Tibial nerve (tissue), 4 donors: ENCODE measurements around the gene FAR1. TPM values are rescaled to one million over a fixed set of nuclear protein-coding genes. Genes with fewer than 3 reads are reported as not detected.

ENCODE experiments used
- DNase-seq, 2 donors: peaks; one replicate each; pipeline ENCODE4 v3.0.0-alpha.2; 2019; ENCODE audit warnings: low spot score in 2 of 2
- H3K27ac ChIP-seq, 4 donors: fragments of 200-600 bp; sonication (generic) in 3 of 4; one replicate each; pipeline ENCODE4 v1.5.1; 2017 to 2019; ENCODE audit warnings: mild to moderate bottlenecking in 1 of 4
- H3K27me3 ChIP-seq, 2 donors: fragments of 200-600 bp; sonication (generic) in 1 of 2; one replicate each; pipeline versions ENCODE4 v1.5.1 to v1.6.0; 2017 to 2019
- H3K36me3 ChIP-seq, 3 donors: fragments of 200-600 bp; sonication (generic); one replicate each; pipeline ENCODE4 v1.5.1; 2018 to 2019
- H3K4me1 ChIP-seq, 4 donors: fragments of 200-600 bp; sonication (generic) in 3 of 4; one replicate each; pipeline ENCODE4 v1.5.1; 2017 to 2019
- H3K4me3 ChIP-seq, 4 donors: fragments of 200-600 bp; sonication (generic) in 3 of 4; one replicate each; pipeline ENCODE4 v1.5.1; 2017 to 2019; ENCODE audit warnings: mild to moderate bottlenecking in 1 of 4, moderate library complexity in 1 of 4
- H3K9me3 ChIP-seq, 4 donors: fragments of 200-600 bp; sonication (generic) in 3 of 4; one replicate each; pipeline ENCODE4 v1.5.1; 2017 to 2019
- CTCF ChIP-seq, 5 experiments: fragments of 200-600 bp in 3 of 5; fragments of 450-650 bp in 2 of 5; sonication (generic) in 3 of 5; IDR thresholded peaks; one replicate each; pipeline ENCODE4 v1.5.1; 2016 to 2019; ENCODE audit warnings: antibody characterized with exemption in 5 of 5, mild to moderate bottlenecking in 3 of 5, moderate library complexity in 2 of 5
- EP300 ChIP-seq, 2 donors: sonication (generic); formaldehyde crosslinking; IDR thresholded peaks; one replicate each; pipeline ENCODE4 v1.6.1; 2017; ENCODE audit warnings: antibody characterized with exemption in 2 of 2, mild to moderate bottlenecking in 1 of 2
- POLR2A ChIP-seq, 2 donors: fragments of 450-650 bp; IDR thresholded peaks; one replicate each; pipeline ENCODE4 v1.6.1; 2017; ENCODE audit warnings: antibody characterized with exemption in 2 of 2, mild to moderate bottlenecking in 2 of 2, moderate library complexity in 2 of 2
- WGBS, 2 donors: methylation state at CpG; one replicate each; pipeline ENCODE4 v1.1.5; 2018; 5-methylcytosine and 5-hydroxymethylcytosine counted together
- total RNA-seq, 4 donors: library from RNA; depleted of rRNA; stranded (reverse); fragments of >200 nt; gene quantifications; one replicate each; pipeline ENCODE4 v1.1.0, GENCODE V29; 2016

The FAR1 gene
- total RNA-seq, 4 donors from 2014 or later = 54.6 to 64.0 (median 60.3) TPM

- no peak for DNase-seq
- Histone ChIP-seq H3K9me3 (no peaks in the 10 kb centered on the region), H3K27me3 (no peaks in the 10 kb centered on the region), H3K4me1 (peaks cover 0 to 11% (median 4%) of the 10 kb centered on the region in 4 donors), H3K36me3 (peaks cover 0 to 78% (median 8%) of the 10 kb centered on the region in 3 donors), H3K4me3 (no peak overlapping the region), H3K27ac (no peak overlapping the region)
- TF ChIP-seq CTCF (IDR thresholded peaks at IDR 0.05) (no peak), EP300 (IDR thresholded peaks at IDR 0.05) (no peak), POLR2A (IDR thresholded peaks at IDR 0.05) (no peak)
Observed at GRCh38 chr11:13718394-13718793, 49.9 kb downstream of the FAR1 start.

DNA sequence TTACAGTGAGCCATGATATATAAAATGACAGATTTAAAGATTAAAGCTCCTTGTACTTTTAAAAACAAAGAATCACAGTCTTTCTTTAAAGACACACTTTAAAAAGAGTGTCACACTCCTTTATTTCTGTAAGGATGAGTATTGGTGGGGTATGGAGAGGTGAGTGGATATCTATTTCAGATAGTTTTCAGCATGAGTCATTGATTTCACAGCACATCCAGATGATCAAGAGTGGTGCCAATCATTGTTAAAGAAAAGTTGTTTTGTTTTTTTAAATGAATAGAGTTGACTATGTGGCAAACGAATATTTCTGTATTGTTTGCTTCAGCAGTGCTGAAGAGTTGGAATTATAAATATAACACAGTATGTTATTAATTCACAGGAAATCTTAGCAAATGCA lies 52.5 kb downstream of the FAR1 start:
- TF ChIP-seq CTCF (IDR thresholded peaks at IDR 0.05) = no peak
- TF ChIP-seq EP300 (IDR thresholded peaks at IDR 0.05) = no peak
- TF ChIP-seq POLR2A (IDR thresholded peaks at IDR 0.05) = no peak
- Histone ChIP-seq H3K27me3 (no peaks in the 10 kb centered on the region), H3K36me3 (peaks cover 0 to 69% (median 4%) of the 10 kb centered on the region in 3 donors), H3K4me3 (no peak overlapping the region), H3K9me3 (no peaks in the 10 kb centered on the region), H3K27ac (peak overlapping the region in 1 of 4 donors; percentile 20), H3K4me1 (peaks cover 0 to 11% (median 4%) of the 10 kb centered on the region in 4 donors)
- DNase-seq = no peak
- 13 to 33% methylated on average over 1 of the region's 1 CpG for WGBS, 2 donors

DNA sequence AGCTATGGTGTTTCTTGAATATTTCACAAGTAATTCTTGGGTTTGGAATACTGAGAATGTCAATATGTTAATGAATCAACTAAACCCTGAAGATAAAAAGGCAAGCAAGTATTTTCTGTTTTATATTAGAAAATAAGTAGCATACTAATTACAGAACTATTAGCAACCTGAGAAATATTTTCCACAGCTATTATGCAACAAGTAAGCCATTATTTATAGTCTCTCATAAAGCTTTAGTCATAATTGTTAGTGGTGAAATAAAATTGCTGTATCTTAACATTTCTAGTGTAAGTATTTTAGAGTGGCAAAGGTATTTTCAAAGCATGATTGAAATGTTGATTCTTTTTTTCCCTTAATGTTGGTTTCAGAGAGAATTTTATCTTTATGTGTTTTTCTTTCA lies 53.3 kb downstream of the FAR1 start:
- H3K4me3 ChIP-seq = no peak overlapping the region
- no peaks in the 10 kb centered on the region for H3K9me3 ChIP-seq
- no peak for TF ChIP-seq CTCF (IDR thresholded peaks at IDR 0.05)
- TF ChIP-seq POLR2A (IDR thresholded peaks at IDR 0.05) = no peak
- TF ChIP-seq EP300 (IDR thresholded peaks at IDR 0.05) = no peak
- peaks cover 0 to 11% (median 4%) of the 10 kb centered on the region in 4 donors for H3K4me1 ChIP-seq
- no peak for DNase-seq
- no peaks in the 10 kb centered on the region for H3K27me3 ChIP-seq
- peaks cover 0 to 65% (median 4%) of the 10 kb centered on the region in 3 donors for H3K36me3 ChIP-seq
- peak overlapping the region in 1 of 4 donors; percentile 20 for H3K27ac ChIP-seq

DNA sequence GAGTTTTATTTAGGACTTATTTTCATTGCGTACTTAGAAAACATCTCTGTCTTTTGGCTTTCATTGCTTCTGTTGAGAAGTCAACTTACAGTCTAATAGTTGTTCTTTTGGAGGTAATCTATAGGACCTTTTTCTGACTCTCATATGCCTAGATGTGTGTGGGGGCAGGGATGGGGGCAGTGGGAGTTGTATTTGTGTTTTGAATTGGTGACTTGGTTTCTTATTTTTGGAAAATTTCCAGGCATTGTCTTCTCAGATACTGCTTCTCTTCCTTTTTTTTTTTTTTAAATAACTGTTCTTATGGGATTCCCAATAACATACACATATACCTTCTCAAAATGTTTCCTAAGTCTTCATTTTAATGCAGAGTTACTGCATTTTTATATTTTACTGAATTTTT lies 58.0 kb downstream of the FAR1 start:
- TF ChIP-seq EP300 (IDR thresholded peaks at IDR 0.05) (no peak), CTCF (IDR thresholded peaks at IDR 0.05) (no peak), POLR2A (IDR thresholded peaks at IDR 0.05) (no peak)
- no peak overlapping the region for H3K27ac ChIP-seq
- H3K4me1 ChIP-seq = peaks cover 0 to 6% (median 2%) of the 10 kb centered on the region in 4 donors
- no peak overlapping the region for H3K4me3 ChIP-seq
- no peaks in the 10 kb centered on the region for H3K27me3 ChIP-seq
- no peak for DNase-seq
- H3K9me3 ChIP-seq = no peaks in the 10 kb centered on the region
- 91 to 96% methylated on average over 1 of the region's 1 CpG for WGBS, 2 donors
- peaks cover 0 to 60% (median 0%) of the 10 kb centered on the region in 3 donors for H3K36me3 ChIP-seq

GRCh38 chr11:13728076-13728475 lies 59.6 kb downstream of the FAR1 start:
- Histone ChIP-seq H3K9me3 (no peaks in the 10 kb centered on the region), H3K4me1 (no peaks in the 10 kb centered on the region), H3K27me3 (no peaks in the 10 kb centered on the region), H3K36me3 (peaks cover 0 to 55% (median 0%) of the 10 kb centered on the region in 3 donors), H3K4me3 (no peak overlapping the region), H3K27ac (no peak overlapping the region)
- no peak for DNase-seq
- TF ChIP-seq EP300 (IDR thresholded peaks at IDR 0.05) (no peak), POLR2A (IDR thresholded peaks at IDR 0.05) (no peak), CTCF (IDR thresholded peaks at IDR 0.05) (no peak)
